ENCODE results near the gene PRPF6.
A peak's percentile ranks its signal among the peaks of the same experiment; 100 is the strongest.

DNA sequence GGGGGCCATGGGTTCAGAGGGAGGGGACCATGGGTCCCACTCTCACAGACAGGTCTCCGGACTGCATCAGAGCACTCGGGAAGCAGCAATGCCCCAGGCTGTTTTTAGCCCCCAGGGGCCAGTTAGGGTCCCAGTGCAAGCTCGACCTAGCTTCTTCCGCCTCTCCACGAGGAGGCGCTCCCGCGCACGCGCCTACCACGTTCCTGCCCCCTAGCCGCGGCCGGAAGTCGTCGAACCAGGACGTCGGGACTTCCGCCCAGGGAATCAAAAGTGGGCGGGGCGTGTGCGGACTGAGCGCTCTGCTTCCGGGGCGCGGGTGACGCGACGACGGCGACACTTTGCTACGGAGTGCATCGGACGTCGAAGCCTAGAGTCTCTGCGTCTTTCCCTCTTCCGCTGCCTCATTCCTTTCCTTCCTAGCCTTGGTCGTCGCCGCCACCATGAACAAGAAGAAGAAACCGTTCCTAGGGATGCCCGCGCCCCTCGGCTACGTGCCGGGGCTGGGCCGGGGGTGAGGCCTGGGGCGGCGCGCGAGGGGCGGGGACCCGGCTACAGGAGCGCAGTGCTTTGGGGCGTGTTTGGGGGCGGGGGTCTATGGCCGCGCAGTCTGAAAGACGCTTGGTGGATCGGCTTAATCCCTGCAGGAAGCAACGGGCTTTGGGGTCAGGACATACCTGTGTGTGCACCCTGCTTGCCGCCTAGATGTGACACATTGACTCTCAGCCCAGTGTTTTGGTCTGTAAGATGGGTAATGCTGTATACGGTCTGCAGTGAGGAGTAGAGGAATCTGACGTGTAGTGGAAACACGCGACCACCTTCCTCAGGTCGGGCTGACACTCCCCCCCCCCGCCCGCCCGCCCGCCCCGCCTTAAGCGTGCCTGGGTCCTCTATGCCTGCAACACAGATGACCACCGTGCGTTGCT lies at the start of gene PRPF6:
- TF ChIP-seq, protein P1, sequence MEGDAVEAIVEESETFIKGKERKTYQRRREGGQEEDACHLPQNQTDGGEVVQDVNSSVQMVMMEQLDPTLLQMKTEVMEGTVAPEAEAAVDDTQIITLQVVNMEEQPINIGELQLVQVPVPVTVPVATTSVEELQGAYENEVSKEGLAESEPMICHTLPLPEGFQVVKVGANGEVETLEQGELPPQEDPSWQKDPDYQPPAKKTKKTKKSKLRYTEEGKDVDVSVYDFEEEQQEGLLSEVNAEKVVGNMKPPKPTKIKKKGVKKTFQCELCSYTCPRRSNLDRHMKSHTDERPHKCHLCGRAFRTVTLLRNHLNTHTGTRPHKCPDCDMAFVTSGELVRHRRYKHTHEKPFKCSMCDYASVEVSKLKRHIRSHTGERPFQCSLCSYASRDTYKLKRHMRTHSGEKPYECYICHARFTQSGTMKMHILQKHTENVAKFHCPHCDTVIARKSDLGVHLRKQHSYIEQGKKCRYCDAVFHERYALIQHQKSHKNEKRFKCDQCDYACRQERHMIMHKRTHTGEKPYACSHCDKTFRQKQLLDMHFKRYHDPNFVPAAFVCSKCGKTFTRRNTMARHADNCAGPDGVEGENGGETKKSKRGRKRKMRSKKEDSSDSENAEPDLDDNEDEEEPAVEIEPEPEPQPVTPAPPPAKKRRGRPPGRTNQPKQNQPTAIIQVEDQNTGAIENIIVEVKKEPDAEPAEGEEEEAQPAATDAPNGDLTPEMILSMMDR (IDR thresholded peaks at IDR 0.05): peak; percentile 31 to 89
- TF ChIP-seq POLR2A (IDR thresholded peaks at IDR 0.05) (peak; percentile 8 to 74), EP300 (IDR thresholded peaks at IDR 0.05) (no peak)

Measured in suprapubic skin (tissue), 3 donors.